Liver (tissue), 9 donors: Measurements from ENCODE around the gene CXCL11. TPM values are rescaled to one million over a fixed set of nuclear protein-coding genes. Genes with fewer than 3 reads are reported as not detected.

Experiments used
- DNase-seq: peaks from one replicate; pipeline ENCODE4 v3.0.0-alpha.2; 2017; ENCODE audit warnings: low spot score
- H3K27ac ChIP-seq, 2 donors: one replicate each; pipeline ENCODE4 v1.7.0; 2013; ENCODE audit warnings: inconsistent platforms in 2 of 2, low read length in 2 of 2, control low read depth in 1 of 2, low read depth in 1 of 2, mild to moderate bottlenecking in 1 of 2
- H3K27me3 ChIP-seq, 4 donors: one replicate each; pipeline versions ENCODE4 v1.6.1 to v1.7.0; 2013; ENCODE audit warnings: low read length in 3 of 4, inconsistent platforms in 1 of 4, mild to moderate bottlenecking in 1 of 4, moderate library complexity in 1 of 4; ENCODE audit not compliant: control insufficient read depth in 4 of 4, insufficient read depth in 4 of 4
- H3K36me3 ChIP-seq, 4 donors: one replicate each; pipeline versions ENCODE4 v1.6.1 to v1.7.0; 2013; ENCODE audit warnings: low read length in 3 of 4, mild to moderate bottlenecking in 3 of 4, low read depth in 1 of 4, moderate library complexity in 1 of 4; ENCODE audit not compliant: control insufficient read depth in 4 of 4, insufficient read depth in 3 of 4
- H3K4me1 ChIP-seq, 4 donors: one replicate each; pipeline versions ENCODE4 v1.6.1 to v1.7.0; 2013; ENCODE audit warnings: low read length in 3 of 4, mild to moderate bottlenecking in 3 of 4, moderate library complexity in 1 of 4; ENCODE audit not compliant: control insufficient read depth in 4 of 4, insufficient read depth in 4 of 4
- H3K4me3 ChIP-seq, 3 donors: one replicate each; pipeline versions ENCODE4 v1.6.1 to v1.7.0; 2013; ENCODE audit warnings: low read length in 3 of 3, control low read depth in 1 of 3, low read depth in 1 of 3, mild to moderate bottlenecking in 1 of 3
- H3K9ac ChIP-seq, 2 donors: one replicate each; pipeline ENCODE4 v1.7.0; 2013; ENCODE audit warnings: low read length in 2 of 2, mild to moderate bottlenecking in 2 of 2, moderate library complexity in 2 of 2, control low read depth in 1 of 2, low read depth in 1 of 2
- H3K9me3 ChIP-seq, 4 donors: one replicate each; pipeline versions ENCODE4 v1.6.1 to v1.7.0; 2013; ENCODE audit warnings: low read length in 3 of 4; ENCODE audit not compliant: control insufficient read depth in 4 of 4
- ATF3 ChIP-seq: IDR thresholded peaks from 2 replicates; pipeline ENCODE4 v1.6.1; 2016; ENCODE audit warnings: antibody characterized with exemption
- GABPA ChIP-seq, 2 donors: IDR thresholded peaks in 1 of 2; conservative IDR thresholded peaks in 1 of 2; 2 replicates each; pipeline ENCODE4 v1.6.1; 2016; ENCODE audit warnings: antibody characterized with exemption in 2 of 2, mild to moderate bottlenecking in 1 of 2, moderate library complexity in 1 of 2
- HNF4G ChIP-seq: IDR thresholded peaks from 2 replicates; pipeline ENCODE4 v1.6.1; 2016; ENCODE audit warnings: antibody characterized with exemption
- JUND ChIP-seq, 2 donors: IDR thresholded peaks; 2 replicates each; pipeline ENCODE4 v1.6.1; 2016; ENCODE audit warnings: antibody characterized with exemption in 2 of 2
- MAX ChIP-seq: IDR thresholded peaks from 2 replicates; pipeline ENCODE4 v1.6.1; 2016; ENCODE audit warnings: antibody characterized with exemption
- RAD21 ChIP-seq, 2 donors: IDR thresholded peaks; 2 replicates each; pipeline ENCODE4 v1.6.1; 2016; ENCODE audit warnings: antibody characterized with exemption in 2 of 2, mild to moderate bottlenecking in 2 of 2
- RXRA ChIP-seq, 2 donors: IDR thresholded peaks; 2 replicates each; pipeline ENCODE4 v1.6.1; 2017 to 2018; ENCODE audit warnings: antibody characterized with exemption in 2 of 2, mild to moderate bottlenecking in 1 of 2
- SP1 ChIP-seq: IDR thresholded peaks from 2 replicates; pipeline ENCODE4 v1.6.1; 2018; ENCODE audit warnings: antibody characterized with exemption, mild to moderate bottlenecking
- TAF1 ChIP-seq: conservative IDR thresholded peaks from 2 replicates; pipeline ENCODE4 v1.6.1; 2016; ENCODE audit warnings: antibody characterized with exemption, mild to moderate bottlenecking
- YY1 ChIP-seq: IDR thresholded peaks from 2 replicates; pipeline ENCODE4 v1.6.1; 2016; ENCODE audit warnings: antibody characterized with exemption, mild to moderate bottlenecking
- ZBTB33 ChIP-seq: IDR thresholded peaks from 2 replicates; pipeline ENCODE4 v1.6.1; 2016; ENCODE audit warnings: antibody characterized with exemption
- WGBS: extraction: QIAGEN DNeasy Blood & Tissue Kit; methylation state at CpG from one replicate; pipeline ENCODE4 v1.1.7; 2013; 5-methylcytosine and 5-hydroxymethylcytosine counted together
- polyA plus RNA-seq, 2 donors: library from polyadenylated mRNA; stranded (reverse) in 1 of 2; unstranded in 1 of 2; fragments of 200-250 nt in 1 of 2; fragments of >200 nt in 1 of 2; fragmentation: Nextera tagmentation in 1 of 2; extraction: Ambion mirVana in 1 of 2; gene quantifications; one replicate each; pipeline versions ENCODE4 v1.2.1 to v1.2.3, GENCODE V29; 2013 to 2015
- total RNA-seq, 2 donors: library from RNA; depleted of rRNA; stranded (reverse); fragments of >200 nt; gene quantifications; one replicate each; pipeline ENCODE4 v1.2.3, GENCODE V29; 2014
- TF ChIP-seq, protein P1 (sequence below): IDR thresholded peaks from 2 replicates; pipeline ENCODE4 v1.6.1; 2016; ENCODE audit warnings: antibody characterized with exemption, mild to moderate bottlenecking
- TF ChIP-seq, protein P2 (sequence below): fragments of 150-350 bp; IDR thresholded peaks from 2 replicates; pipeline ENCODE4 v1.5.1; 2017; ENCODE audit warnings: improper control_type of control experiment, low read depth, low read length; ENCODE audit not compliant: missing input control
- donor health status: healthy.
- donor health status: healthy.
- donor health status: healthy.
- donor health status: healthy.
- donor health status: healthy.

Gene CXCL11
- total and polyA plus RNA-seq, 4 donors: 0.27 to 0.79 TPM; not detected in 2

- no peak for TF ChIP-seq SP1
These were observed 985 bp upstream of the CXCL11 start (continued) for GRCh38 chr4:76036855-76037254.

- no peak overlapping the region for H3K9ac ChIP-seq
- H3K9me3 ChIP-seq: no peaks in the 10 kb centered on the region
- H3K4me3 ChIP-seq: no peak overlapping the region
- TF ChIP-seq YY1 (no peak), GABPA (IDR thresholded peaks at IDR 0.05 in 1 of 2, conservative IDR thresholded peaks at IDR 0.05 in 1 of 2) (no peak)
- TF ChIP-seq, protein P1, sequence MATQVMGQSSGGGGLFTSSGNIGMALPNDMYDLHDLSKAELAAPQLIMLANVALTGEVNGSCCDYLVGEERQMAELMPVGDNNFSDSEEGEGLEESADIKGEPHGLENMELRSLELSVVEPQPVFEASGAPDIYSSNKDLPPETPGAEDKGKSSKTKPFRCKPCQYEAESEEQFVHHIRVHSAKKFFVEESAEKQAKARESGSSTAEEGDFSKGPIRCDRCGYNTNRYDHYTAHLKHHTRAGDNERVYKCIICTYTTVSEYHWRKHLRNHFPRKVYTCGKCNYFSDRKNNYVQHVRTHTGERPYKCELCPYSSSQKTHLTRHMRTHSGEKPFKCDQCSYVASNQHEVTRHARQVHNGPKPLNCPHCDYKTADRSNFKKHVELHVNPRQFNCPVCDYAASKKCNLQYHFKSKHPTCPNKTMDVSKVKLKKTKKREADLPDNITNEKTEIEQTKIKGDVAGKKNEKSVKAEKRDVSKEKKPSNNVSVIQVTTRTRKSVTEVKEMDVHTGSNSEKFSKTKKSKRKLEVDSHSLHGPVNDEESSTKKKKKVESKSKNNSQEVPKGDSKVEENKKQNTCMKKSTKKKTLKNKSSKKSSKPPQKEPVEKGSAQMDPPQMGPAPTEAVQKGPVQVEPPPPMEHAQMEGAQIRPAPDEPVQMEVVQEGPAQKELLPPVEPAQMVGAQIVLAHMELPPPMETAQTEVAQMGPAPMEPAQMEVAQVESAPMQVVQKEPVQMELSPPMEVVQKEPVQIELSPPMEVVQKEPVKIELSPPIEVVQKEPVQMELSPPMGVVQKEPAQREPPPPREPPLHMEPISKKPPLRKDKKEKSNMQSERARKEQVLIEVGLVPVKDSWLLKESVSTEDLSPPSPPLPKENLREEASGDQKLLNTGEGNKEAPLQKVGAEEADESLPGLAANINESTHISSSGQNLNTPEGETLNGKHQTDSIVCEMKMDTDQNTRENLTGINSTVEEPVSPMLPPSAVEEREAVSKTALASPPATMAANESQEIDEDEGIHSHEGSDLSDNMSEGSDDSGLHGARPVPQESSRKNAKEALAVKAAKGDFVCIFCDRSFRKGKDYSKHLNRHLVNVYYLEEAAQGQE: no peak
- 74% methylated on average over 3 of the region's 3 CpGs for WGBS
- no peaks in the 10 kb centered on the region for H3K4me1 ChIP-seq
- no peaks in the 10 kb centered on the region for H3K27me3 ChIP-seq
- H3K27ac ChIP-seq: no peak overlapping the region
- no peaks in the 10 kb centered on the region for H3K36me3 ChIP-seq
- DNase-seq: no peak
These were observed 729 bp downstream of the CXCL11 start for GRCh38 chr4:76035141-76035540.

GRCh38 chr4:76029300-76029699 lies 6.6 kb downstream of the CXCL11 start:
- H3K4me3 ChIP-seq: no peak overlapping the region
- no peaks in the 10 kb centered on the region for H3K36me3 ChIP-seq
- WGBS: 82% methylated on average over 2 of the region's 2 CpGs
- H3K27ac ChIP-seq: no peak overlapping the region
- DNase-seq: no peak
- H3K4me1 ChIP-seq: peaks cover 0 to 5% (median 4%) of the 10 kb centered on the region in 4 donors
- H3K9me3 ChIP-seq: no peaks in the 10 kb centered on the region
- TF ChIP-seq MAX (no peak), TAF1 (no peak), HNF4G (no peak), GABPA (IDR thresholded peaks at IDR 0.05 in 1 of 2, conservative IDR thresholded peaks at IDR 0.05 in 1 of 2) (no peak), ZBTB33 (no peak), RAD21 (IDR thresholded peaks at IDR 0.05) (no peak), JUND (IDR thresholded peaks at IDR 0.05) (no peak), SP1 (no peak), ATF3 (no peak), RXRA (IDR thresholded peaks at IDR 0.05) (no peak), YY1 (no peak)
- TF ChIP-seq, protein P2, sequence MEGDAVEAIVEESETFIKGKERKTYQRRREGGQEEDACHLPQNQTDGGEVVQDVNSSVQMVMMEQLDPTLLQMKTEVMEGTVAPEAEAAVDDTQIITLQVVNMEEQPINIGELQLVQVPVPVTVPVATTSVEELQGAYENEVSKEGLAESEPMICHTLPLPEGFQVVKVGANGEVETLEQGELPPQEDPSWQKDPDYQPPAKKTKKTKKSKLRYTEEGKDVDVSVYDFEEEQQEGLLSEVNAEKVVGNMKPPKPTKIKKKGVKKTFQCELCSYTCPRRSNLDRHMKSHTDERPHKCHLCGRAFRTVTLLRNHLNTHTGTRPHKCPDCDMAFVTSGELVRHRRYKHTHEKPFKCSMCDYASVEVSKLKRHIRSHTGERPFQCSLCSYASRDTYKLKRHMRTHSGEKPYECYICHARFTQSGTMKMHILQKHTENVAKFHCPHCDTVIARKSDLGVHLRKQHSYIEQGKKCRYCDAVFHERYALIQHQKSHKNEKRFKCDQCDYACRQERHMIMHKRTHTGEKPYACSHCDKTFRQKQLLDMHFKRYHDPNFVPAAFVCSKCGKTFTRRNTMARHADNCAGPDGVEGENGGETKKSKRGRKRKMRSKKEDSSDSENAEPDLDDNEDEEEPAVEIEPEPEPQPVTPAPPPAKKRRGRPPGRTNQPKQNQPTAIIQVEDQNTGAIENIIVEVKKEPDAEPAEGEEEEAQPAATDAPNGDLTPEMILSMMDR: no peak
- TF ChIP-seq, protein P1: no peak
- no peaks in the 10 kb centered on the region for H3K27me3 ChIP-seq
- H3K9ac ChIP-seq: no peak overlapping the region
